ENCODE data around the gene ACTN3.

- no peak for TF ChIP-seq CTCF (IDR thresholded peaks at IDR 0.05; ENCODE audit: borderline replicate concordance, extremely low read depth, low read length, poor library complexity, severe bottlenecking)
- TF ChIP-seq EZH2 (IDR thresholded peaks at IDR 0.05; ENCODE audit: borderline replicate concordance, low read depth, low read length, severe bottlenecking): no peak
These were observed 17.8 kb downstream of the ACTN3 start for GRCh38 chr11:66564538-66564937.
